OCI-LY7 (cell line): Measurements from ENCODE around the gene MAPK8IP1.

ENCODE experiments used
- EZH2phosphoT487 ChIP-seq: fragments of 200-600 bp; sonication (generic); IDR thresholded peaks from 2 replicates; pipeline ENCODE4 v1.6.1; 2018; ENCODE audit warnings: low read depth, borderline replicate concordance, mild to moderate bottlenecking, mixed run types, antibody characterized with exemption, low read length, moderate library complexity, mixed read lengths
- TF ChIP-seq, protein P1 (sequence below): fragments of 200-600 bp; sonication (generic); conservative IDR thresholded peaks from 2 replicates; pipeline ENCODE4 v1.5.1; 2014; ENCODE audit warnings: mild to moderate bottlenecking, antibody characterized with exemption, low read length, moderate library complexity, mixed read lengths

DNA sequence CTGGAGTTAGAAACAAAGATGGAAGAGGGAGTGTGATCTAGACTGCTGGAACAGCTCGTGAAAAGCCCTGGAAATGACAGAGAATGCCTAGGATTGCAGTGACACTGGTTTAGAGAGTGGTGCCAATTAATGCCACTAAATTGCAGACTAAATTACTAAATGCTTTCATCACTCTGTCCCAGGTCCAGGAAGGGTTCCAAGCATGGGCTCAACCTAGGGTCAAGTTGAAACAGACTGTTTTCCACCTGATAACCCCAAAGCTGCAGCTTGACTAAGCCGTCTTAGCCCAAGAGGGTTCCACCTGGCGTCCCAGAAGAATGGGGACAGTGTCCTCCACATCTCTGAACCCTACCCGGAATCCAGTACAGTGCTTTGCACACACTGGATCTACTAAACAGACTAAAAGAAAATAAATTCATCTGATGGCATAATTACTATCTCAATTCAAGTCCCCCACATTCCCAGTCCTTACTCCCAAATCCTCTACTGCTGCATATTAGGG is 39.2 kb upstream of the MAPK8IP1 start:
- TF ChIP-seq, protein P1, sequence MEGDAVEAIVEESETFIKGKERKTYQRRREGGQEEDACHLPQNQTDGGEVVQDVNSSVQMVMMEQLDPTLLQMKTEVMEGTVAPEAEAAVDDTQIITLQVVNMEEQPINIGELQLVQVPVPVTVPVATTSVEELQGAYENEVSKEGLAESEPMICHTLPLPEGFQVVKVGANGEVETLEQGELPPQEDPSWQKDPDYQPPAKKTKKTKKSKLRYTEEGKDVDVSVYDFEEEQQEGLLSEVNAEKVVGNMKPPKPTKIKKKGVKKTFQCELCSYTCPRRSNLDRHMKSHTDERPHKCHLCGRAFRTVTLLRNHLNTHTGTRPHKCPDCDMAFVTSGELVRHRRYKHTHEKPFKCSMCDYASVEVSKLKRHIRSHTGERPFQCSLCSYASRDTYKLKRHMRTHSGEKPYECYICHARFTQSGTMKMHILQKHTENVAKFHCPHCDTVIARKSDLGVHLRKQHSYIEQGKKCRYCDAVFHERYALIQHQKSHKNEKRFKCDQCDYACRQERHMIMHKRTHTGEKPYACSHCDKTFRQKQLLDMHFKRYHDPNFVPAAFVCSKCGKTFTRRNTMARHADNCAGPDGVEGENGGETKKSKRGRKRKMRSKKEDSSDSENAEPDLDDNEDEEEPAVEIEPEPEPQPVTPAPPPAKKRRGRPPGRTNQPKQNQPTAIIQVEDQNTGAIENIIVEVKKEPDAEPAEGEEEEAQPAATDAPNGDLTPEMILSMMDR = no peak
- no peak for TF ChIP-seq EZH2phosphoT487
